ENCODE data around the gene MIOX. TPM values are rescaled to one million over a fixed set of nuclear protein-coding genes. Genes with fewer than 3 reads are reported as not detected.

MIOX gene
- total RNA-seq, 1 donor from 2014 or later: not detected

GRCh38 chr22:50483977-50484853, 2.4 kb upstream of the MIOX start:
- DNase-seq (no peak), ATAC-seq (no peak)
- intact Hi-C loops (cut with micrococcal nuclease): no loop called here

DNA sequence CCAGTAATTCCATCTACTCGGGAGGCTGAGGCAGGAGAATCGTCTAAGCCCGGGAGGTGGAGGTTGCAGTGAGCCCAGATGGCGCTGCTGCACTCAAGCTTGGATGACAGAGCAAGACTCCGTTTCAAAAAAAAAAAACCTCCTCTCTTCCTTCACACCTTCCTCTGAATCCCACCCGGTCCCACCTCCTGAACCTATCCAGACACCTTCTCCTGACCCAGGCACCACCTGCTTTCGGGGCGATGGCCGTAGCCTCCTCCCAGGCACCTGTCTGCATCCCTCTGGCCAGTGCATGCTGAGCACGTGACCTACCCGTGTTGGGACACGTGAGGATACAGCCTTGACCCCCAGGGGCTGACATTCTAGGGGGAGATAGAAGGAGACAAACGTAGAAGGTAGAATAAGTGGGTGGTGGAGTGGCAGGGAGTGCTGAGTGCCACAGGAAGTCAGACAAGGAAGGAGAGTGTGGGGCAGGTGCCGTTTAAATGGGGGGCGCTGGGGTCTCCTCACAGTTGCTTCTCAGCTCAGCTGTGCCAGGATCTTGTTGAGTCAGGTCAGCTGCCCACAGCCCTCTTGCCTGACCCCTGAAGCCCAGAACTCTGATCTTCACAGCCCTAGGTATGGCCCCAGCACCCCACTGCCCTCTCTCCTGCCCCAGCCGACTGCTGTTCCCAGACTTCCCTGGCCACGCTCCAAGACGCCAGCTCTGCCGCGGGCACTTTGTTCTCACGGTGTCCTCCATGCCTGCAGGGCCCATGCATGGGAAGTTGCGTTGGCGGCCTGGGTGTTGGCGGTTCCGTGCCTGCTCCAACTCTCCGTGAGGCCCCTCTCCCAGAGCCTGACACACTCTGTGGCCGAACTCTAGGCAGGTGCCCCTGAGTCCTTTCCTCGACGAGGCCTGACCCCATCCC, 1.2 kb upstream of the MIOX start:
- DNase-seq (no peak), ATAC-seq (peak; percentile 51)
- intact Hi-C loops (cut with micrococcal nuclease): no loop called here

DNA sequence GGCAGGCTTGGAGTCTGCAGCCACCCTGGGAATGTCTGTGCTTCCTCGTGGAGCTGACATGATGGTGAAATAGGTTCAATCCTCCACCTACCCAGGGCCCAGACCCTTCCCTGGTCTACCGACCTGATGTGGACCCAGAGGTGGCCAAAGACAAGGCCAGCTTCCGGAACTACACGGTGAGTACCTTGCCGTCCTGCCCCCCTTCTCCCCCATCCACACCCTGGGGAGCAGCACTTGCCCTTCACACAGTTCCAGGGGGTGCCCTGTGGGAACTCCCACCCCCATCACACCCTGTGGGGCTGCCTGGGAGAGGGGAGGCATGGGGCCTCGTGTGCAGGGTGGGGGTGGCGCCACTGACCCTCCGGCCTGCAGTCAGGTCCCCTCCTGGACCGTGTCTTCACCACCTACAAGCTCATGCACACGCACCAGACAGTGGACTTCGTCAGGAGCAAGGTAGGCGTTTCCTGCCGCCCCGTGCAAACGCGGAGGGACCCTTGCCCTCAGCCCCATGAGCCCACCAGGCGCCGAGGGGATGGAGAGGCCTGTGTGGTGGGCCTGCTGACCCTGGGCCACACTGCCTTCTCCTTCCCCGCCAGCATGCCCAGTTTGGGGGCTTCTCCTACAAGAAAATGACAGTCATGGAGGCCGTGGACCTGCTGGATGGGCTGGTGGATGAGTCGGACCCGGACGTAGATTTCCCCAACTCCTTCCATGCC, 789 bp downstream of the MIOX start:
- DNase-seq: no peak
- ATAC-seq: no peak

GRCh38 chr22:50488006-50488677, 1.5 kb downstream of the MIOX start:
- DNase-seq (no peak), ATAC-seq (no peak)
- intact Hi-C loops (cut with micrococcal nuclease): no loop called here

More for the DNA sequence above, 789 bp downstream of the MIOX start:
- intact Hi-C loops (cut with micrococcal nuclease): no loop called here

DNA sequence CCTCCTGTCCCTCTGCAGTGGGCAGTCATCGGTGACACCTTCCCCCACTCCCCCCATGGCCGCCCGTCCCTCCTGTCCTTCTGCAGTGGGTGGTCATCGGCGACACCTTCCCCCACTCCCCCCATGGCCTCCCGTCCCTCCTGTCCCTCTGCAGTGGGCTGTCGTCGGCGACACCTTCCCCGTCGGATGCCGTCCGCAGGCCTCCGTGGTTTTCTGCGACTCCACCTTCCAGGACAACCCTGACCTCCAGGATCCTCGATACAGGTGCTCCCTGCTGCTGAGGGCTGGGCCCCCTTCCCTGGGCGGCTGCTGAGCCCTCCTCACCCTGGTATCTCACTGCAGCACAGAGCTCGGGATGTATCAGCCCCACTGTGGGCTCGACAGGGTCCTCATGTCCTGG, 2.2 kb downstream of the MIOX start:
- DNase-seq (no peak), ATAC-seq (no peak)
- intact Hi-C loops (cut with micrococcal nuclease): no loop called here

DNA sequence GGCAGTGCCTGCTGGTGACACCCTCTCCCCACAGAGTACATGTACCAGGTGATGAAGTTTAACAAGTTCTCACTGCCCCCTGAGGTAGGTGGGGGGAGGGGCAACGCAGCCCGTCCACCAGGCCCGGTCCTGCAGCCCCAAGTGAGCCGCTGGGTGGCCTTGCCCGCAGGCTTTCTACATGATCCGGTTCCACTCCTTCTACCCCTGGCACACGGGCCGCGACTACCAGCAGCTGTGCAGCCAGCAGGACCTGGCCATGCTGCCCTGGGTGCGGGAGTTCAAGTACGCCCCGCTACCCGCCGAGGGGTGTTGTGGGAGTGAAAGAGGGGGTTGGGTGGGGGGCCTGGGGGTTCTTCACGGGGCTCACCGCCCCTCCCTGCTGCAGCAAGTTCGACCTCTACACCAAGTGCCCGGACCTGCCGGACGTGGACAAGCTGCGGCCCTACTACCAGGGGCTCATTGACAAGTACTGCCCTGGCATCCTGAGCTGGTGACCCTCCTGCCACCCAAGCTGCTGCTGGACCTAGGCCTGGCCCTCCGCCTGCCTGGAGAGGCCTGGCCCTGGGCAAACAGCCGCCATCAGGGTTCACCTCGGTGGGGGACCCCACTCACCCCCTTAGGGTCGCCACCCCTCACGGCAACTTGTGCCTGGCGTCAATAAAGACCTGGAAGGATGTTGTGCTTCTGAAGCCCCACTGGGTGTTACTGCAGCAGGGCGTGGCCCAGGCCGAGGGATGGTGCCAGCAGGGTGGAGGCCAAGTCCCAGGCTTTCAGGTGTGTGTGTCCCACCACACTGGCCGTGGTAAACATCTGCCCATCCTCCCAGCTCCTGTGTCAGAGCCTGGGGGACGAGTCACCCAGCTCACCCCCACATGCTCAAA, 2.9 kb downstream of the MIOX start:
- intact Hi-C loops (cut with micrococcal nuclease): no loop called here
- no peak for ATAC-seq

GRCh38 chr22:50490531-50491308, 4.1 kb downstream of the MIOX start:
- intact Hi-C loops (cut with micrococcal nuclease): no loop called here
- no peak for ATAC-seq
- DNase-seq: no peak

More for the DNA sequence above, 2.9 kb downstream of the MIOX start:
- DNase-seq: no peak

DNA sequence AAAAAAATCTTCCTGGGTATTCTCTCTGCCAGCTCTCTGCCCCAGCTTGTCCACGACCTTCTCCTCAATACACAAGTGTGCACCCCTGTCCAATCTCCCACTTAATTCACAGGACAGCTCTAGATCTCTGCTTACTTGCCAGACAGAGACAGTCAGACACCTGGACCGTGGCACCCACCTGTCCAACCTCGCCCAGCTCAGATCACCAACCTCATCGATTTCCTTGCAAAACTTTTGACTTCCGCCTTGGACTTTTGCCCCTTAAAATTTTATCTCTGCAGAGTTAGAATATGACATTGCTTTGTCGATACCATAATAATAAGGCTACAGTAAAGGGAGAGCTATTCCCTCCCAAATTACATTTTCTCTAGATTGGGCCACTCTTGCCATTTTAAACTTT, 10.4 kb downstream of the MIOX start:
- intact Hi-C loops (cut with micrococcal nuclease): no loop called here
- ATAC-seq: no peak

DNA sequence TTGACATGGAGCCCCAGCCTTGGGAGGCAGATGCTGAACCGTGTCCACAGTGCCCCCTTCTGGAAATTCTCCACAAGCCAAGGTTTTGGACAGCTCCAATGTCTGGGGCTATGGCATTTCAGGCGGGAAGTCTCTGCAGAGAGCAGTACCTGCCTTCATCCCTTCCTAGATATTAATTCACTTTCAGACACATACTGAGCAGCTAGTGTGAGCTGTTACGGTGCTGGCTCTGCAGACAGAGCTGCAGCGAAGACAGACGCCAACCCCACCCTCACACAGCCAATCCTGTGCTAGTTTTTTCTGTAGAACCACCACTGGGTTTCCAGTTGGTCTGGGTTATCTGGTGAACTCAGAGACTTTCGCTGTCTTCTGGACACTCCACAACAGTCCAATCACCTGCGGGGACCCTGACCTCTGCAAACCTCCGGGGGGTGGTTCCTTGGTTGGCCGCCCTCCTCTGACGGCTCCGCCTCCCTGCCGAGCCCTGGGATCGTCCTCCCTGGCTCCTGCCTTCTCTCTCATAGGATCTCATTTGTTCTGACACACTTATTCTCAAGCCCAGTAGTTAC, 11.7 kb downstream of the MIOX start:
- ATAC-seq (peak; percentile 83), DNase-seq (no peak)
- intact Hi-C loops (cut with micrococcal nuclease): no loop called here

More for the DNA sequence above, 10.4 kb downstream of the MIOX start:
- DNase-seq: no peak

DNA sequence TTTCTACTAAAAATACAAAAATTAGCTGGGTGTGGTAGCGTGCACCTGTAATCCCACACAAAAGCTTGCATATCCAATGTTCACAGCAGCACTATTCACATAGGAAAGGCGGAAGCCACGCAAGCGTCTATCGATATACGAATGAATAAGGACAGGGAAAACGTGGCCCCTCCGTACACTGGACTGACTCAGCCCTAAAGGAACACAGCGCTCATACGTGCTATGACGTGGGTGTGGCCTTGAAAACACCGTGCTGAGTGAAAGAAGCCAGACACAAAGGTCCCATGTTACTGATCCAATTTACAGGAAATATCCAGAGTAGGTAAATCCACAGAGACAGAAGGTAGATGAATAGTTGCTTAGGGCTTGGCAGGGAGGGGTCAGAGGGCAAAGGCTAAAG, 13.8 kb downstream of the MIOX start:
- intact Hi-C loops (cut with micrococcal nuclease): no loop called here
- DNase-seq (no peak), ATAC-seq (no peak)

DNA sequence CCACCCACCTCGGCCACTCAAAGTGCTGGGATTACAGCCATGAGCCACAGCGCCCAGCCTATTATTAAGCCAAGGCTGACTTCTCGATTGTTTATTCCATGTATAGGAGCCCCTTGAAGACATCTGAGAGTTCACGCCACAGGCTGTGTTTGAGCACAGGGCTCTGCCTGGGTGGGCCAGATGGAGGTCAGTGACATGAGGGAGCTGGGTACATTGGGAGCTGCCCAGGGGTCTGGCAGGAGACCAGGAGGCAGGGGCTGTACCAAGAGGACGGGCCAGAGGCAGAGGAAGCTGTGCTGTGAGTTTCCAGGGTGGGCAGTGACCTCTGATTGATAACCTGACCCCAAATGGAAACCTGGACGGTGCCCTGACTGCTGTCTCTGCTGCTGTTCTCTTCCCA, 15.4 kb downstream of the MIOX start:
- intact Hi-C loops (cut with micrococcal nuclease): no loop called here
- no peak for DNase-seq

GRCh38 chr22:50502628-50503474, 16.2 kb downstream of the MIOX start:
- ATAC-seq (no peak), DNase-seq (no peak)
- intact Hi-C loops (cut with micrococcal nuclease): no loop called here

More for the DNA sequence above, 15.4 kb downstream of the MIOX start:
- ATAC-seq: no peak

GRCh38 chr22:50503475-50504145, 17.0 kb downstream of the MIOX start:
- intact Hi-C loops (cut with micrococcal nuclease): no loop called here
- ATAC-seq: no peak
- no peak for DNase-seq

DNA sequence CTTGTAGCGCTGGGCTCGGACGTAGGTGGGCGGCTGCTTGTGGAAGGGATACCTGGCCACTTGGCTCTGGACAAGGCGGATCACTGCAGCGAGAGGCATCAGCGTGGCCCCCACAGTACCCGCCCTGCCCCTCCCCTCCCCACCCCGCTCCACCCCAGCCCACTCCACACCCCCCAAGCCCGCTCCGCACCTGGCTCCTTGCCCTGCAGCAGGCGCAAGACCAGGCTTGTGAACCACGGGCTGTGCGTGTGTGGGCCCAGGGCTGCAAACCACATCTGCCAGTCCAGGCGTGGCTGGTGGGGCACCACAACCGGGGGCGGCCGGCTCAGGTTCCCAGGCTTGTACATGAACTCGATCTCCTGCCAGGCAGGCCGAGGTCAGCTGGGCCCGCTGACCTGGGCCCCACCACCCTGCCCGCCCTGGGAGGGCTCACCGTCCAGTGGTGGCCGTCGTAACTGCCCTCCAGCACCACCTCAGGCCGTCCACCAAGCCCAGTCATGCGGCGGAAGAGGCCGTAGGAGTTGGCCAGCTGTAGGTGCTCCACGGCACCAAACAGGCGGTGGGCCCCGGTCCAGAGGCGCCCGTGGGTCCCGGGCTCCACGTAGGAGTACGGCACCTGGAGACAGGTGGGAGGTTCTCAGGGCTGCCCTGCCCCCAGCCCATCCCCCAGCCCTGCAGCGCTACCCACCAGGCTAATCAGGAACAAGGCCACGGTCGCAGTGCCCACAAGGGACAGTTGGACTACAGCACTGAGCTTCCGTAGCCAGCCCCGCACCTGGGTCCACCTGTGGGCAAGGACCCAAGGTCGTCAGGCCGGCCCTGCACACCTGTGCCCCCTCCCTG, 17.9 kb downstream of the MIOX start:
- intact Hi-C loops (cut with micrococcal nuclease): no loop called here

More for the DNA sequence above, 17.9 kb downstream of the MIOX start:
- ATAC-seq: no peak
- no peak for DNase-seq
